A549 (cell line): ENCODE data around the gene GPR17.

ENCODE experiments used
- CTCF ChIP-seq: fragments of >200 bp; sonication (Bioruptor Twin); formaldehyde crosslinking; IDR thresholded peaks from 3 replicates; pipeline ENCODE4 v1.5.1; 2016
- FOSL2 ChIP-seq, 2 experiments: fragments of 450-650 bp in 1 of 2; fragments of >200 bp in 1 of 2; sonication (Bioruptor Twin) in 1 of 2; formaldehyde crosslinking; IDR thresholded peaks; 2 replicates each; pipeline versions ENCODE4 v1.5.0 to v1.6.1; 2016 to 2020; ENCODE audit warnings: mild to moderate bottlenecking in 1 of 2, moderate library complexity in 1 of 2
- NR3C1 ChIP-seq: fragments of >200 bp; sonication (Bioruptor Twin); formaldehyde crosslinking; IDR thresholded peaks from 3 replicates; pipeline ENCODE4 v1.6.1; 2017
- POLR2A ChIP-seq: IDR thresholded peaks from 2 replicates; pipeline ENCODE4 v1.6.1; 2012; ENCODE audit warnings: mild to moderate bottlenecking, low read length
- RAD21 ChIP-seq, 2 experiments: fragments of >200 bp in 1 of 2; sonication (Bioruptor Twin) in 1 of 2; formaldehyde crosslinking in 1 of 2; IDR thresholded peaks in 1 of 2; conservative IDR thresholded peaks in 1 of 2; 2 replicates in 1 of 2; 3 replicates in 1 of 2; pipeline ENCODE4 v1.6.1; 2012 to 2018; ENCODE audit warnings: inconsistent platforms in 1 of 2
- RFX5 ChIP-seq: fragments of 450-650 bp; IDR thresholded peaks from 2 replicates; pipeline ENCODE4 v1.7.1; 2014; ENCODE audit warnings: antibody characterized with exemption, mild to moderate bottlenecking, moderate library complexity

- no peak for TF ChIP-seq RFX5
- TF ChIP-seq CTCF = no peak
- TF ChIP-seq NR3C1 = no peak
- no peak for TF ChIP-seq POLR2A
- TF ChIP-seq RAD21 (conservative IDR thresholded peaks at IDR 0.05 in 1 of 2, IDR thresholded peaks at IDR 0.05 in 1 of 2) = no peak
- TF ChIP-seq FOSL2 (IDR thresholded peaks at IDR 0.05) = no peak
- TF ChIP-seq FOSL2 (CRISPR knock-in tag; IDR thresholded peaks at IDR 0.05) = no peak
These were observed 35.4 kb downstream of the GPR17 start for GRCh38 chr2:127681288-127681804.
